ENCODE data around the gene ELMOD2.
A peak's percentile ranks its signal among the peaks of the same experiment; 100 is the strongest.
"Not testable (repeated sequence)": the region's sequence is repeated elsewhere in the genome, so short reads cannot be mapped to it uniquely, and the experiment has no call there.

Gene ELMOD2, protein sequence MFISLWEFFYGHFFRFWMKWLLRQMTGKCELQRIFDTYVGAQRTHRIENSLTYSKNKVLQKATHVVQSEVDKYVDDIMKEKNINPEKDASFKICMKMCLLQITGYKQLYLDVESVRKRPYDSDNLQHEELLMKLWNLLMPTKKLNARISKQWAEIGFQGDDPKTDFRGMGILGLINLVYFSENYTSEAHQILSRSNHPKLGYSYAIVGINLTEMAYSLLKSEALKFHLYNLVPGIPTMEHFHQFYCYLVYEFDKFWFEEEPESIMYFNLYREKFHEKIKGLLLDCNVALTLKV

DNA sequence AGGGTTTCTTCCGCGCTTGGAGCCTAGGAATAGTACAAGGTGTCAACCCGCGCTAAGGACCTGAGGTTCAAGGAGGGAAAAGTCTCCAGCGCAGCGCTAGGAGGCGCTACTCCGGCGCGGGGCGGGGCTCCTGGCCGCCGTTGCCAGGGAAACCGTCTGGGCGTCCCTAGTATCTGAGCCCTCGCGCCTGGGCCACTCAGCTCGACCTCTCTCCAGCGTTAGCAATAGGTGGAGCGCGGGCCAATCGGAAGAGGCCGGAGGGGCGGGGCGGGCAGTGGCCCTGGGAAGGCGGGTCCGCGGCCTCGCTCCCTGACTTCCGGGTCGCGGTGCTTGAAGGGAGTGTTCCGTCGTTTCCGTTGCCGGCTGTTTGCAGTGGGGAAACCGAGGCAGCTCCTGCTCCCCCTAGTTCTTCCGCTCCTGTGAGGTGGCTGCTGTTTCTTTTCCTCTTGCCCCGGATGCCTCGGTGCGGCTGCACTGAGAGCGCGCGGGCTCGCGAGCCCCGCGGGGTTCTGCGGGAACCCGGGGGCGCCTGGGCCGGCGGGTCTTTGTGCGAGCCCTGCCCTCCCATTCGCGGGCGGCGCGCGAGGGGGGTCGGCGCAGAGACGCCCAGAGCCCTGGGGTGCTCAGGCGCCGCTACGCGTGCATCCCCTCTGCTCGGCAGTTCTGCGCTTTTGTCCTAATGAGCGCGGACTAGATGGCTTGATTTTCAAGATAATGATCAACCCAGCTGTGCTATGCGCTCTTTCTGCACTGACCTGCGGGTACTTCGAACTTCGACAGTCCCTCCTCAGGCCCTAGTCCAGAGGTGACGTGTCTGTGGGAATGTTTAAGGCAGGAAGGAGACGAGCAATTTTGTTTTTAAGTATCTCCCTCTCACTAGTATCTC, at the start of gene ELMOD2:
Gene ELMOD2, plus strand, starts transcription at position 312 of the 886 bp plus-strand sequence. CDS start 1,261 bp downstream, outside the sequence.
- H3K9me3 ChIP-seq (ENCODE audit: control insufficient read depth, insufficient read depth, low read depth, low read length), result no peaks in the 10 kb centered on the region
- H3K36me3 ChIP-seq (ENCODE audit: control insufficient read depth, insufficient read depth, low read length), result peaks cover 16% of the 10 kb centered on the region
- peak within 1 kb of the TSS; percentile 84 for H3K4me3 ChIP-seq (ENCODE audit: low read depth, low read length)
- peak within 1 kb of the TSS; percentile 77; the same call in 1 of the 2 replicates for H3K27ac ChIP-seq (ENCODE audit: low read depth, low read length)
- H3K4me1 ChIP-seq (ENCODE audit: control insufficient read depth, insufficient read depth, low read length), result 0 out of 2 replicates have a peak, but pooled peaks cover 3% of the 10 kb centered on the region
- peaks cover 19% of the 10 kb centered on the region for H3K27me3 ChIP-seq (ENCODE audit: control insufficient read depth, insufficient read depth, low read length)
- H3K9ac ChIP-seq (ENCODE audit: low read length), result peak within 1 kb of the TSS; percentile 89

GRCh38 chr4:140483445-140483844, 40.5 kb upstream of the ELMOD2 start:
- H3K27me3 ChIP-seq (ENCODE audit: control insufficient read depth, insufficient read depth, low read length), result no peaks in the 10 kb centered on the region

DNA sequence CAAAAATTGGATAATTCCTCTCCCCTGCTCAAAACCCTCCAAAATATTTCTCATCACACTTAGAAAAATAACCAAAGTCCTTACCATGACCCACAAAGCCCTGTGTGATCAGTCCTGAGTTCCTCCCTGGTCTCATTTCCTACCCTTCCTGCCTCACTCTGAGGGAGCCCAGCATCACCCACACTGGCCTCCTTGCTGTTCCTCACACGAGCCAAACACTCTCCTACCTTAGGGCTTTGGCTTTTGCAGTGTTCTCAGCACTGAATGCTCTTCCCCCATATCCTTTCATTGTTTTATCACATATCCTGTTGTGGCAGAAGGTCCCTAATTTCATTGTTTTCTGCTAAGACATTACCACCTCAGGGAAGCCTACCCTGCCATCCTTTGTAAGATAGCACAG, 38.0 kb upstream of the ELMOD2 start:
- Histone ChIP-seq H3K9ac (ENCODE audit: low read length) (no peak overlapping the region), H3K9me3 (ENCODE audit: control insufficient read depth, insufficient read depth, low read depth, low read length) (peaks cover 6% of the 10 kb centered on the region; the same call in 1 of the 2 replicates), H3K4me1 (ENCODE audit: control insufficient read depth, insufficient read depth, low read length) (no peaks in the 10 kb centered on the region), H3K4me3 (ENCODE audit: low read depth, low read length) (no peak overlapping the region), H3K27me3 (ENCODE audit: control insufficient read depth, insufficient read depth, low read length) (no peaks in the 10 kb centered on the region), H3K36me3 (ENCODE audit: control insufficient read depth, insufficient read depth, low read length) (no peaks in the 10 kb centered on the region), H3K27ac (ENCODE audit: low read depth, low read length) (no peak overlapping the region)

More at GRCh38 chr4:140483445-140483844, 40.5 kb upstream of the ELMOD2 start:
- H3K36me3 ChIP-seq (ENCODE audit: control insufficient read depth, insufficient read depth, low read length), result no peaks in the 10 kb centered on the region
- peaks cover 6% of the 10 kb centered on the region; the same call in 1 of the 2 replicates for H3K9me3 ChIP-seq (ENCODE audit: control insufficient read depth, insufficient read depth, low read depth, low read length)
- H3K4me3 ChIP-seq (ENCODE audit: low read depth, low read length), result no peak overlapping the region
- no peaks in the 10 kb centered on the region for H3K4me1 ChIP-seq (ENCODE audit: control insufficient read depth, insufficient read depth, low read length)
- H3K9ac ChIP-seq (ENCODE audit: low read length), result no peak overlapping the region
- no peak overlapping the region for H3K27ac ChIP-seq (ENCODE audit: low read depth, low read length)

DNA sequence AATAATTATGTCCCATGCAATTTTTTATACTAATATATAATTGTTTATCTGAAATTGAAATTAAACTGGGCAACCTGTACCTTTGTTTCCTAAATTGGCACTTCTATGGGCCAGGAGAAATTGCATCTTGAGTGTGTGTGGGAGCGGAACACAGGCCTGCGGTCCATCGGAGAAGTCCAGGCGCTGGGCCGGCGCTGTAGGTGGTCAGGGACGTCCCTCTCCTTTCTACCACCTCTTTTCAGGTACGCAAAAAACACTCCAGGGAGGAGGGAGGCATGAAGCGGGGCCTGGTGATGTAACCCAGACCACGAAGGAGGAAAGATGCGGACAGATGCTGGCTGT, 26.6 kb upstream of the ELMOD2 start:
- Histone ChIP-seq H3K9me3 (ENCODE audit: control insufficient read depth, insufficient read depth, low read depth, low read length) (no peaks in the 10 kb centered on the region), H3K36me3 (ENCODE audit: control insufficient read depth, insufficient read depth, low read length) (no peaks in the 10 kb centered on the region), H3K9ac (ENCODE audit: low read length) (no peak overlapping the region), H3K4me1 (ENCODE audit: control insufficient read depth, insufficient read depth, low read length) (0 out of 2 replicates have a peak, but pooled peaks cover 3% of the 10 kb centered on the region), H3K27me3 (ENCODE audit: control insufficient read depth, insufficient read depth, low read length) (peaks cover 68% of the 10 kb centered on the region), H3K4me3 (ENCODE audit: low read depth, low read length) (peak overlapping the region; percentile 48), H3K27ac (ENCODE audit: low read depth, low read length) (no peak overlapping the region)

- Histone ChIP-seq H3K27me3 (ENCODE audit: control insufficient read depth, insufficient read depth, low read length) (peaks cover 68% of the 10 kb centered on the region), H3K4me3 (ENCODE audit: low read depth, low read length) (peak within 1 kb of the TSS; percentile 48), H3K9ac (ENCODE audit: low read length) (no peak within 1 kb of the TSS)
Observed at GRCh38 chr4:140497747-140498636, 26.0 kb upstream of the ELMOD2 start, which contains the start of gene MGAT4D. Gene MGAT4D (minus strand): TSS chr4:140498293. CDS start chr4:140498222, 71 bp downstream.

GRCh38 chr4:140499391-140499790, 24.6 kb upstream of the ELMOD2 start:
- Histone ChIP-seq H3K9ac (ENCODE audit: low read length) (no peak overlapping the region), H3K4me3 (ENCODE audit: low read depth, low read length) (no peak overlapping the region), H3K36me3 (ENCODE audit: control insufficient read depth, insufficient read depth, low read length) (no peaks in the 10 kb centered on the region), H3K4me1 (ENCODE audit: control insufficient read depth, insufficient read depth, low read length) (0 out of 2 replicates have a peak, but pooled peaks cover 3% of the 10 kb centered on the region), H3K27me3 (ENCODE audit: control insufficient read depth, insufficient read depth, low read length) (peaks cover 66% of the 10 kb centered on the region), H3K9me3 (ENCODE audit: control insufficient read depth, insufficient read depth, low read depth, low read length) (no peaks in the 10 kb centered on the region), H3K27ac (ENCODE audit: low read depth, low read length) (no peak overlapping the region)

More at GRCh38 chr4:140497747-140498636, 26.0 kb upstream of the ELMOD2 start, which contains the start of gene MGAT4D:
- Histone ChIP-seq H3K9me3 (ENCODE audit: control insufficient read depth, insufficient read depth, low read depth, low read length) (no peaks in the 10 kb centered on the region), H3K4me1 (ENCODE audit: control insufficient read depth, insufficient read depth, low read length) (0 out of 2 replicates have a peak, but pooled peaks cover 3% of the 10 kb centered on the region), H3K36me3 (ENCODE audit: control insufficient read depth, insufficient read depth, low read length) (no peaks in the 10 kb centered on the region), H3K27ac (ENCODE audit: low read depth, low read length) (no peak within 1 kb of the TSS)

GRCh38 chr4:140504261-140504660, 19.7 kb upstream of the ELMOD2 start:
- Histone ChIP-seq H3K9ac (ENCODE audit: low read length) (no peak overlapping the region), H3K9me3 (ENCODE audit: control insufficient read depth, insufficient read depth, low read depth, low read length) (peaks cover 13% of the 10 kb centered on the region), H3K4me1 (ENCODE audit: control insufficient read depth, insufficient read depth, low read length) (no peaks in the 10 kb centered on the region), H3K27ac (ENCODE audit: low read depth, low read length) (no peak overlapping the region), H3K36me3 (ENCODE audit: control insufficient read depth, insufficient read depth, low read length) (no peaks in the 10 kb centered on the region), H3K4me3 (ENCODE audit: low read depth, low read length) (no peak overlapping the region), H3K27me3 (ENCODE audit: control insufficient read depth, insufficient read depth, low read length) (peaks cover 28% of the 10 kb centered on the region)

DNA sequence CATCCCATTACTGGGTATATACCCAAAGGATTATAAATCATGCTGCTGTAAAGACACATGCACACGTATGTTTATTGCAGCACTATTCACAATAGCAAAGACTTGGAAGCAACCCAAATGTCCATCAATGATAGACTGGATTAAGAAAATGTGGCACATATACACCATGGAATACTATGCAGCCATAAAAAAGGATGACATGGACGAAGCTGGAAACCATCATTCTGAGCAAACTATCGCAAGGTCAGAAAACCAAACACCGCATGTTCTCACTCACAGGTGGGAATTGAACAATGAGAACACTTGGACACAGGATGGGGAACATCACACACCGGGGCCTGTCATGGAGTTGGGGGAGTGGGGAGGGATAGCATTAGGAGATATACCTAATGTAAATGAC, 10.2 kb upstream of the ELMOD2 start:
- not testable (repeated sequence) for H3K27me3 ChIP-seq (ENCODE audit: control insufficient read depth, insufficient read depth, low read length)

DNA sequence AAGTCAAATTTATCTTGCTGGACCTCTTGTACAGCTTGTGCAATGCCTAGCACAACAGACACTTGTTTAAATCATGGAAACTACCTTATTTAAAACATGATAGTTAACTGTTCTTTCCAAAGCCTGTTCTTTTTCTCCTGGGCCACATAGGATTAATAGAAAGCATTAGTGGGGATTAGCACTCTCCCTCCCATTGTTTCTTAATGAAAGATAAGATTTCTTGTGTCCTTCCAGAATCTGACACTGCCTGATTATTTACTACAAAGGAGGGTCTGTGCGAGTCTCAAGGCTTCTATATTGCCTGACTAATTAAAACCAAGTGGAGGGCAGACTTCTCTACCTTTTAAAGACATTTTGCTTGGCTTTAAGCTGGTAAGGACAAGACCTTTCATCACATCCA, 8.5 kb upstream of the ELMOD2 start:
- Histone ChIP-seq H3K4me3 (ENCODE audit: low read depth, low read length) (no peak overlapping the region), H3K27ac (ENCODE audit: low read depth, low read length) (no peak overlapping the region), H3K36me3 (ENCODE audit: control insufficient read depth, insufficient read depth, low read length) (no peaks in the 10 kb centered on the region)

More for the DNA sequence above, 10.2 kb upstream of the ELMOD2 start:
- H3K36me3 ChIP-seq (ENCODE audit: control insufficient read depth, insufficient read depth, low read length); H3K9ac ChIP-seq (ENCODE audit: low read length); H3K27ac ChIP-seq (ENCODE audit: low read depth, low read length); H3K4me1 ChIP-seq (ENCODE audit: control insufficient read depth, insufficient read depth, low read length); H3K9me3 ChIP-seq (ENCODE audit: control insufficient read depth, insufficient read depth, low read depth, low read length); H3K4me3 ChIP-seq (ENCODE audit: low read depth, low read length): not testable (repeated sequence)

DNA sequence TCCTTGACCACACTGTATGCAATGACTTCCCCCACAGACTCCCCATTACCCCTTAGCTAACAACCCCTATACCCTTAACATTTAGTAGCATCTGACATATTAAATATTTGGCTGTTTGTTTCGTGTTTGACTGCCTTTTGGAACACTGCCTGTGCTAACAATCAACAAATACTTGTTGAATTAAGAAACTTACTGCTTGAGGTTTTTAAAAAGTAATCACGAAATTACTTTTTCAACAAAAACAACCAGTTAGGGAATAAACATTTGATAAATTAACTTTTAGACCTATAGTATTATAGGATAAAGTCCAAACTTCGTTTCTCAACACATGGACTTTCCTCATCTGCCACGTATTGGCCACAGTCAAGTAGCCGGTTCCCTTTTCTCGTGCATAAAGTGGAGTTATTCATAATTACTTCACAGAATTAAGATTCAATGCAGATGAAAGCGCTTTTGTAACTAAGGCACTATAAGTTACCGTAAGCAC, 555 bp upstream of the ELMOD2 start:
- Histone ChIP-seq H3K36me3 (ENCODE audit: control insufficient read depth, insufficient read depth, low read length) (peaks cover 16% of the 10 kb centered on the region), H3K4me3 (ENCODE audit: low read depth, low read length) (peak overlapping the region; percentile 84; the same call in 1 of the 2 replicates), H3K4me1 (ENCODE audit: control insufficient read depth, insufficient read depth, low read length) (0 out of 2 replicates have a peak, but pooled peaks cover 3% of the 10 kb centered on the region), H3K9me3 (ENCODE audit: control insufficient read depth, insufficient read depth, low read depth, low read length) (no peaks in the 10 kb centered on the region), H3K27ac (ENCODE audit: low read depth, low read length) (no peak overlapping the region), H3K9ac (ENCODE audit: low read length) (no peak overlapping the region), H3K27me3 (ENCODE audit: control insufficient read depth, insufficient read depth, low read length) (peaks cover 19% of the 10 kb centered on the region)

More for the DNA sequence above, 8.5 kb upstream of the ELMOD2 start:
- Histone ChIP-seq H3K9ac (ENCODE audit: low read length) (no peak overlapping the region), H3K9me3 (ENCODE audit: control insufficient read depth, insufficient read depth, low read depth, low read length) (no peaks in the 10 kb centered on the region), H3K27me3 (ENCODE audit: control insufficient read depth, insufficient read depth, low read length) (no peaks in the 10 kb centered on the region), H3K4me1 (ENCODE audit: control insufficient read depth, insufficient read depth, low read length) (peaks cover 4% of the 10 kb centered on the region; the same call in 1 of the 2 replicates)

Data from HUES6 (cell line).